Suppressor macrophage treated with lipopolysaccharide for 4 hours (primary cell): ENCODE measurements around the gene SLC22A16.

Source experiments
- DNase-seq: peaks from one replicate; pipeline ENCODE4 v3.0.0-alpha.2; 2020

The SLC22A16 gene

DNA sequence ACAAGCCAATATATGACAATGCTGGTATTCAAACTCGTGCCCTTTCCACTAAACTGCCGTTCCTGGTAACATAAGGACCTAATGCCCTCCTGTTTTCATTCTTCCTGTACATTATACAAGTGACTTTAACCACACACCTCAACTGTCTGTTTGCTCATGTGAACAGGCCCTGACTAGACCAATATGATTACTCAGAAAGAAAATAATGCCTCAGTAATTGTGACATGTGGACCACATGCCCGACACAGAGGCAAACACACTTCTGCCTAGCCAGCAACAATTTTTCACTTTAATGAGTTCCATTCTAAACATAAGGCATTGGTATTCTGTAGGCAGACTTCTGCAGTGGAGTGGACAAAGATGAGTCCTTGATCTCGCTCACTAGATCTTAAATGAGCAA, 30.0 kb downstream of the SLC22A16 start:
- DNase-seq, result no peak

GRCh38 chr6:110440026-110440425, 36.4 kb downstream of the SLC22A16 start:
- no peak for DNase-seq

DNA sequence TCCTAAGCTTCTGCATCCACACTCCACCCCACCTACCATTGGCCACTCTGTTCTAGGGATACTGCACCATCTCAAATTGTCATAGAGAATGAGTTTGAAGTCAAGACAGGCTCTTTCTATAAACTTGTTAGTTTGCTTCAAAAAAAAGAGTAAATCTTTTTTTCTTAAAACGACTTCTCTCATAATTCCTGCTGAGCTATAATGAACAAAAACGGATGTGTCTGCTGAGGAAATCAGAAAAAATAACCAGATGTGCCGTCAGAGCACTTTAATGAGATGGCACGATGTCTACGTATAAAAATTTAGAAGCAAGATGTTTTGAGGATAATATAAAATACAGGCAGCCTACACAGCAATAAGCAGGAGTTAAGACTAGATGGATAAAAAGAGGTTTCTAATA, 37.1 kb downstream of the SLC22A16 start:
- DNase-seq, result no peak

DNA sequence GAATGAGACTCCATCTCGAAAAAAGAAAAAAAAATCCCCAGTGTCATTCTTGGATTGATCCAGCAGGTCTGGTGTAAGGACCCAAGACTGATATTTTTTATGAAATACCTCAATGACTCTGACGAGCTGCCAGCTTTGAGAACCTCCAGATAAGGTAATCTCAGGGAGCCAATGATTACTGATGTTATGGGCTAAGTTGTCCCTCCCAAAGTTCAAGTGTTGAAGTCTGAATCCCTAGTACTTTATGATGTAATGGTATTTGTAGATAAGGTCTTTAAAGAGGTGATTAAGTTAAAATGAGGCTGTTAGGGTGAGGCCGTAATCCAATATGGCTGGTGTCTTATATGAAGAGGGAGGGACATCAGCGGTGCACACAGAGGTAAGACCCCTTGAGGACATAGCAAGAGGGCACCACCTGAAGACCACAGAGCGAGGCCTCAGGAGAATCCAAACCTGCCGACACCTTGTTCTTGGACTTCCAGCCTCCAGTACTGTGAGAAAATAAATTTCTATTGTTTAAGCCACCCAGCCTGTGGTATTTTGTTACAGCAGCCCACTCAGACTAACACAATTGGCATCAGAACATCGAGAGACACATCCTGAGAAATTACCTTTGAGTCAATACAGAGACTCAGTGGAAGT, 41.3 kb downstream of the SLC22A16 start:
- no peak for DNase-seq

GRCh38 chr6:110432285-110432900, 44.0 kb downstream of the SLC22A16 start:
- no peak for DNase-seq

DNA sequence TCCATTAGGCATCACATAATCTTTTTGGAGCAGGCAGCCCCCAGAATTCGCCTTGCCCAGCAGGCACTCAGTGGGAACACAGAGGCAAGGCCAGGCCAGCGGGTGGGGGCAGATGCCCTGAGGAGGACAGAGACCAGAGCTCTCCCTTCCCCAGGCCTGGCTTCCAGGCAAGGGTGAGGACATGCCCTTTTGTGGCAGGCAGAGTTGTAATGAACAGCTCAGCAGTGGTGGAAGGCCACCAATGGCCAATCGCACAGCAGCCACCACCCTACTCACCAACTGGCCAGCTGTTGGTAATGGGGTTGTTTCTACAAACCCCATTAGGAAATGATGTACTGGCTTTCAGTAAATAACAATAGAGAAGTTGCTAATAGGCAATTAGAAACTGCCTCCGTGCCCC, 45.7 kb downstream of the SLC22A16 start:
- no peak for DNase-seq

DNA sequence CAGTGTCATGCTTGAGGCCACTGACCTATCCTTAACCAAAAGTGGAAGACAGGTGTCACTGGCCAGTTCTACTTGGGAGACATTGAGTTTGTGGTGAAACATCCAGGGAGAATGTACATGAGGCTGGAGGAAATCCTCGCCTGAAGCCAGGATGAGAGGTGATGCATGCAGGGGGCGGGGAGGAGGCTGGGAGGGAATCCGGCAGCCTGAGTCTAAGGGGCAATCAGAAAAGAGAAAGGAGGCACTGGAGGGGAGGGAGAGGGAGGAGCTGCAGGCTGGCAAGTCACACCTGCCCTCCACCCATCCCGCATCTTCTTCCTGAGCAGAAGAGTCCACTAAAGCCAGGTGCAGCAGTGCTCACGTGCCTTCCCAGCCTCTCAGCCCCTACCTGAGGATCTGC, 46.2 kb downstream of the SLC22A16 start:
- DNase-seq, result no peak

- DNase-seq, result no peak
Measured at GRCh38 chr6:110428153-110428552, 48.3 kb downstream of the SLC22A16 start.

DNA sequence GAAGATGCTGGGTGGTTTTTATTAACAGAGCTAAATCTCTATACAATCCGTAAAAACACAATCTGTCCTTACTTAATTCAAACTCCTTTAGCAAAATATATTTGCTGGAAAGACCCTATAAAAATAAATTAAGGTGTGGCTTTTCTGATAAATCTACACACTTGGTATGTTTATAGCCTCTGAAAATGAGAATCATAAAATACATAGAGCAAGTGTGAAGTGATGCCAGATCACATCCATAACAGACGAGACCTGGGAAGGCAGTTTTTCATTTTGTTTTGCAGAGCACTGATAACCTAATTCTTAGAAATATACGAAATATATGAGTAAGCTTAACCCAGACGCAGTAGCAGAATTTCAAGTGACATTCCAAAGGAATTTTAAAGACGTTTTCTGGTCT, 50.6 kb downstream of the SLC22A16 start:
- DNase-seq, result no peak

DNA sequence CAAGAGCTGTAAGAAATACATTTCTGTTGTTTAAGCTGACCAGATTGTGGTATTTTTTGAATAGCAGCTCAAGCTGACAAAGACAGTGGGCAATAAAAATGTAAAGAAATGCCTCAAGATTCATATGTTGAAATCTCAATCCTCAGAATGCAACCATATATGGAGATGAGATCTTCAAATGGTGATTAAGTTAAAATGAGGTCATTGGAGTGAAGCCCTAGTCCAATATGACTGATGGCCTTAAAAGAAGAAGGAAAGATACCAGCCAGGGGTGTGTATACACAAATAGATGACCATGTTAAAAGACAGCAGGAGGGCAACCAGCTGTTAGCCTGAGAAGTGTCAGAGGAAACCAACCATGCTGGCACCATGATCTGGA, 54.0 kb downstream of the SLC22A16 start:
- DNase-seq, result peak; percentile 60

DNA sequence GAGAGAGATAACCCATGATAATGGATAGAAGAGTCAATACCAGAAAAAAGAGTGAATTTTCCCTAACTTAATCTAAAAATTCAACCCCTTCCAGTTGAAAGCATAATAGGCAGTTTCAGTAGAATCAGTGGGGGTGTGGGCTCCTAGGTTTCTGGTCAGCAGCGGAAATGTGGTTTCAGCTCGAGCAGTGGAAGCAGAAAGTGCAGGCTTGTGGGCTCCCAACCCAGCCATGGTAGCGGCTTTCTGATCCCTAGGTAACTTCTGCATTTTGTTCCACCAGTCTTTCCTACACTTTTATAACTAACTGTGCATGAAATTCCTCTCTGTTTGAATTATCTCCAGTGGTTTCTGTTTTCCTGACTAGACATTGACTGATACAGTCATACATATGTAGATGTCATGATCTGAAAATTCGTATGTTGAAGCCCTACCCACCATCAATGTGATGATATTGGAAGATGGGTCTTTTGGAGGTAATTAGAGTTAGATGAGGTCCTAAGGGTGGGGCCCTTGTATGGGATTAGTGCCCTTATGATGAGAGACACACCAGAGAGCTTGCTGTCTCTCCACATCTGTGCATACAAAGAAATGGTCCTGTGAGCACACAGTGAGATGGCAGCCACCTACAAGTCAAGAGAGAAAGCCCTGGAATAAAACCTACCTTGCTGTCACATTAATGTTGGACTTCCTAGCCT, 54.5 kb downstream of the SLC22A16 start:
- peak; percentile 38 for DNase-seq

GRCh38 chr6:110419028-110419739, 57.2 kb downstream of the SLC22A16 start:
- no peak for DNase-seq

- DNase-seq, result no peak
Measured at GRCh38 chr6:110418594-110418993, 57.8 kb downstream of the SLC22A16 start.

- peak; percentile 89 for DNase-seq
Measured at GRCh38 chr6:110415086-110415916, 61.1 kb downstream of the SLC22A16 start, which contains the start of gene DDO. Gene DDO (minus strand): TSS chr6:110415575. CDS start chr6:110413462, 2,113 bp downstream.

- DNase-seq, result peak; percentile 57
Measured at GRCh38 chr6:110414669-110415068, 61.7 kb downstream of the SLC22A16 start.

- no peak for DNase-seq
Measured at GRCh38 chr6:110412360-110412759, 64.1 kb downstream of the SLC22A16 start.

- DNase-seq, result peak; percentile 50
Measured at GRCh38 chr6:110410511-110410910, 65.9 kb downstream of the SLC22A16 start.

DNA sequence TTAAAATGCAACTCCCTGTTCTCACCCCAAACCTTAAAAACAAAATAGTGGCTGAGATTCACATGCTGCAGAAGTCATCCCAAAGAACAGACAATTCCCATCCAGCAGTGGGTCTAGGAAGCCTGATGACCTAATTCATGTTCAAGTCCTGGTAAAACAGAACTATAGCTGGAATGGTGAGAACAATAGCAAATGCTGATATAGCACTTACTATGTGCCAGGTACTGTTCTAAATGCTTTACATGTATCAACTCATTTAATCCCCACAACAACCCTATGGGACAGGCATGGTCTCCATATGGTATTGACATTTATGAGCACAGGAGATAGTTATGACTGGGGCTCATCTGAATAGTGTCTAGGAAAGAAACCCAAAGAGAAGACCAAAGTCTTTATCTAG, 66.6 kb downstream of the SLC22A16 start:
- DNase-seq, result no peak

DNA sequence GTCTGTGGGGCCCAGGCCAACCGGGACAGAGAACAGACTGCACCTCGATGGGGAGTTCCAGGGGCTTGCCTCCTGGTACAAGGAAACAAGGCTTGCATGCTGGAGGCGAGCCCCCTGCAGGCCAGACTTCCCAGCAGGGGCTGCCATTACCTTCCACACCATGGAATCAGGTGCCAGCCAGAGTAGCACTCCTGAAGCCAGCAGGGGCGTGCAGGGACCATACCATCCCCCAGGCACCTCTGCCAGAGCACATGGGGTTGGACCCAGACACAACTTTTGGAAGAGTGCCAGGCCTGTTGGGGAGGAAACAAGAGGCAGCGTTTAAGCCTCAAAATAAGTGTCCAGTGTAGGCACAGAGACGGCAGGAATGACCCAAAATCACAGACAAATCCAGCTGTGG, 67.5 kb downstream of the SLC22A16 start:
- DNase-seq, result no peak

DNA sequence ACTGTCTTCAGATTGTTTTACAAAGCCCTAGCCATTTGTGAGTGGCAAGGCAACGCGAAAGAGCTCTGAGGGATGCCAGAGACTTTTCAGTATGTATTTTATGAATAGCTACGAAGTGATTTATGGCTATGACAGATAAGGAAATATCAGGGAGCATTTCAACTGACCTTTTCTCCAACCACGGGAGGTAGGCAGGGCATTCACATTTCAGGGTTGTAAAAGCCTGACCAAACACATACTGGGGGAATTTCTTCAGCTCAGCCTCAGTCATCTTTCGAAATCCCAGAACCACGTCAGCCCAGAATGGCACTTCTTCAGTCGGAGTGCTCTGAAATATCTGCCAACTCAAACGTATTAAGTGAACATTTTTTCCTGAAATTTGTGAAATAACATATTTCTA, 71.8 kb downstream of the SLC22A16 start:
- peak; percentile 78 for DNase-seq

- DNase-seq, result no peak
Measured at GRCh38 chr6:110401585-110402176, 74.7 kb downstream of the SLC22A16 start.

- DNase-seq, result no peak
Measured at GRCh38 chr6:110400208-110400607, 76.2 kb downstream of the SLC22A16 start.
